GM10248 (cell line): ENCODE data around the gene MKNK1.

Experiments used
- CTCF ChIA-PET: fragments of 300-600 bp; sonication (Branson Sonifier 250); formaldehyde crosslinking; extraction: SDS; loops from one replicate; lab custom pipeline; 2021; ENCODE audit warnings: antibody characterized with exemption; lab: Yijun Ruan, JAX
- POLR2A ChIA-PET: fragments of 350-650 bp; sonication (Branson Sonifier 250); formaldehyde crosslinking; extraction: SDS; loops from one replicate; lab custom pipeline; 2020; ENCODE audit warnings: antibody characterized with exemption; lab: Yijun Ruan, JAX
- DNase-seq: peaks from one replicate; pipeline ENCODE4 v3.0.0; 2012; ENCODE audit errors: extremely low spot score
- TF ChIP-seq, protein P1 (sequence below): IDR thresholded peaks from 2 replicates; pipeline ENCODE4 v1.5.1; 2012; ENCODE audit warnings: mild to moderate bottlenecking, low read depth; ENCODE audit errors: extremely low read depth, missing control alignments, control extremely low read depth

Gene MKNK1

DNA sequence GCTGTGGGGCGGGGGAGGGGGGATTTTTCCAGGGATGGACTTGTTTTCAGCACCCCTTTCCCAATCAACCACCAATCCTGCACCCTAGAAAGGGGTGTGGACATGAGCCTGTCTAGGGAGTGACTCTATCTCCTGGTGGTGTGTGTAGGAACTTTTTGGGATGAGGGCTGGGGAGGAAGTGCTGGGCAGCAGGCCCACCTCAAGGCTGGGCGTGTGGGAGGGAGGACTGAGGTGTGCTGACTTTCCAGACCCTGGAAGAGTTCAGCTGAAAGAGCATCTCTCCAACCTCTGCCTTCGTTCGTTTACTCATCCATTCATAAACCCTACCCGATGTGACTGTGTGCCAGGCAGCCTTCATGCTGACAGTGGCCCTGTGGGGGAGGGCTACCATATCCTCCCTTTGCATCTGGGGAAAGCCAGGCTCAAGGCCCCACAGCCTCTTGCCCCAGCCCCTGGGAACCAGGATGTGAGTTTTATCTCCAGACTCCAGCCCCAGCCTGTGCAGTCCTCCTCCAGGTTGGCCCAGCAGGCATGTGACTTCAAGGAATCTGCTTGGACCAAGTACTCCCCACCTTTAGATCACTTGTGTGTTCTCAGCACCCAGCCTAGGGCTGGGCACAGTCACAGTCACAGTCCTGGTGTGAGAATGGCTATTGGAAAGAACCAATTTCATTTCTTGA, 59.4 kb downstream of the MKNK1 start:
- ChIA-PET CTCF (interaction anchor here (1.3 to 9.0 kb wide), 4 partner anchors 9 to 180 kb away, joined by 3 to 67 read pairs (median 6); a partner anchor contains a TSS), POLR2A (no interaction called here)
- TF ChIP-seq, protein P1, sequence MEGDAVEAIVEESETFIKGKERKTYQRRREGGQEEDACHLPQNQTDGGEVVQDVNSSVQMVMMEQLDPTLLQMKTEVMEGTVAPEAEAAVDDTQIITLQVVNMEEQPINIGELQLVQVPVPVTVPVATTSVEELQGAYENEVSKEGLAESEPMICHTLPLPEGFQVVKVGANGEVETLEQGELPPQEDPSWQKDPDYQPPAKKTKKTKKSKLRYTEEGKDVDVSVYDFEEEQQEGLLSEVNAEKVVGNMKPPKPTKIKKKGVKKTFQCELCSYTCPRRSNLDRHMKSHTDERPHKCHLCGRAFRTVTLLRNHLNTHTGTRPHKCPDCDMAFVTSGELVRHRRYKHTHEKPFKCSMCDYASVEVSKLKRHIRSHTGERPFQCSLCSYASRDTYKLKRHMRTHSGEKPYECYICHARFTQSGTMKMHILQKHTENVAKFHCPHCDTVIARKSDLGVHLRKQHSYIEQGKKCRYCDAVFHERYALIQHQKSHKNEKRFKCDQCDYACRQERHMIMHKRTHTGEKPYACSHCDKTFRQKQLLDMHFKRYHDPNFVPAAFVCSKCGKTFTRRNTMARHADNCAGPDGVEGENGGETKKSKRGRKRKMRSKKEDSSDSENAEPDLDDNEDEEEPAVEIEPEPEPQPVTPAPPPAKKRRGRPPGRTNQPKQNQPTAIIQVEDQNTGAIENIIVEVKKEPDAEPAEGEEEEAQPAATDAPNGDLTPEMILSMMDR: no peak
- no peak for DNase-seq

DNA sequence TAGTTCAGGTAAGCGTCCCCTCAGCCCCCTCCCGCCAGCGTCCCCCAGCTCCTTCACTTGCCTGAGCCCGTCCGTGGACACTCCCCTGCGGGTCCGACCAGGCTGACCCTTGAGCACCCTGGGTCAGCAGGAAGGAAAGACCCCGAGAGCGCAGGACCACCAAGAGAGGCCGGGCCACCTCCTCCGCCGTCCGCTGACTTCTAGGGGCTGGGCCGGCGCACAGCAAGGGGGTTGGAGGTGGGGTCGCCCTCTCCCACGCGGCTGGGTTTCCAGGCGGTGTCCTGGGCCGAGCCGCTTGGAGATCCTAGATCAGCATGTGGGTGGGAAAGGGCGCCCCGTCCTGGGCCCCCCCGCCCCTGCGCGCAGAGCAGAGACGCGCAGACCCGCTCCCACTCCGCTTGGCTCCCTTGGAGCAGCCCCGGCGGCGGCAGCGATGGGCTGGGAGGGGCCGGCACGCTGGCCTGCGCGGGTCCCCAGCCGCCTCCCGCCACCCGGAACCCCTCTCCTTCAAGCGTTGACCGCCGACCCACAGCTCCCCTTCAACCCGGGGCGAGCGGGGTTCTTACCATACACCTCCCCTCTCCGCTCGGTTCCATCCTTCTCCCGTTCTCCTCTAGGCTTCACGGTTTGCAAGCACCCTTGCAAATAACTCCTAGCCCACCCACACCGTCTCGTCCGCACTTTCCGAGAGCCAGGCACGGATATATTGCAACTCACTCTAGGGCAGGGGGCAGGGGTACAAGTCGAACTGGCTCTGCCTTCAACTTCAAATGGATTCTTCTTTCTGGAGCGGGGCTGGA, 60.1 kb downstream of the MKNK1 start:
- TF ChIP-seq, protein P1: no peak
- POLR2A ChIA-PET: no interaction called here
- CTCF ChIA-PET: interaction anchor here (1.6 to 9.0 kb wide), 2 partner anchors 16 to 181 kb away, joined by 3 to 67 read pairs; no protein-coding TSS in a partner anchor
- DNase-seq: no peak

DNA sequence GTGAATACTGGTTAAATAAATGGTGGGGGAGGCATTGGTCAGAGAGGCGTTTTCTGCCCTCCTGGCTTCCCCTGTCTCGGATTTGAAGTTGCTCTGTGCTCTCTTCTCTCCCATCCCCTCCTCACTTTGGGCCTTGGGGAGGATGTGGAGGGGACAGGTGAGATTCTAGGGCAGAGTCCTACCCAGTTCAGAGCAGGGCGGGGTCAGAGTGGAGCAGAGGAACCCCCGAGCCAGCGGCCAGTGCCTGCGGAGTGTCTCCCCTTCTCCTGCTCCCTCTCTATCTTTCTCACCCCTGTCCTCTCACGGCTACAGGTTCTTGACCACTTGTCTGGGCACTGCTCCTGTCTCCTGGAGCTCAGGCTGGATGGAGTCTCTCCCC, 60.7 kb downstream of the MKNK1 start:
- TF ChIP-seq, protein P1: no peak
- ChIA-PET POLR2A (no interaction called here), CTCF (interaction anchor here (0.7 to 9.0 kb wide), 3 partner anchors 15 to 182 kb away, joined by 3 to 67 read pairs (median 3); no protein-coding TSS in a partner anchor)
- DNase-seq: no peak

DNA sequence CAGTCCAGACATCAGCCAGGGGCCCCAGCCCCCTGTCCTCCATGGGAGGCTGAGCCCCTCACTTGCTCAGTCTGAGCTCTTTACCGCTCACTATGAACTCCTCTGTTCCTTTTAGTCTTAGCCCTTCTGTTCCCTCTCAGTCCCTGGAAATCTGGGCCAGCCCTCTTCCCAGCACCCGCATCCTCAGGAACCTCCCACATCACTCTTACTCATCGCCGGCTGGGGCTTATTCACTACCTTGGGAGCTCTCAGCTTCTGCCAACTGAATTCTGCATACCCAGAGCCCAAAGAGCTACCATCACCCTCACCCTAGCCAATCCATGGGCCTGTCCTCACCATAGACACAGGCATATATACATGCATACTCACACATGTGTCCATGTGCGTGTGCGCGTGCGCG, 64.1 kb downstream of the MKNK1 start:
- TF ChIP-seq, protein P1: no peak
- no peak for DNase-seq
- CTCF ChIA-PET: interaction anchor here (1.2 to 16.4 kb wide), 6 partner anchors 8 to 141 kb away, joined by 3 to 169 read pairs (median 6); no protein-coding TSS in a partner anchor
- POLR2A ChIA-PET: no interaction called here

DNA sequence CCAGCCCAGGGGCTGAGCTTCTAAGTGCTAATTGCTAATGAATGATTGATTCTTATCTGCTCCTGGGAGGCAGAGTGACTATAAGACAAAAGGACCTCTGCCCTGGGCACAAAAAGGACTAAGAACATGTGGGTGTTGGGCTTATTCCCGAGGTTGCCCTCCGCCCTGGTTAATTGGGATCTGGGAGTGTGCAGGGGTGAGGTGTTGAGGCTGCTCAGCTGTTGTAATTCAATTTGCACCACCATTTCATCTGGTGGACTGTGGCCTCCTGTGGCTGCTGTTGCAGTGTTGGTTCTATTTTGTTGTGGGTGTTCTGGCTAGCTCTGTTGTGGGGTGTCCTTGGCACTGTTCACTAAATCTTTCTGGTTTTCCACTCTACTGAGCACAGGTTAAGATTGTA, 65.9 kb downstream of the MKNK1 start:
- POLR2A ChIA-PET: no interaction called here
- TF ChIP-seq, protein P1: no peak
- CTCF ChIA-PET: interaction anchor here (1.2 to 16.4 kb wide), 5 partner anchors 10 to 96 kb away, joined by 3 to 169 read pairs (median 3); no protein-coding TSS in a partner anchor
- no peak for DNase-seq

DNA sequence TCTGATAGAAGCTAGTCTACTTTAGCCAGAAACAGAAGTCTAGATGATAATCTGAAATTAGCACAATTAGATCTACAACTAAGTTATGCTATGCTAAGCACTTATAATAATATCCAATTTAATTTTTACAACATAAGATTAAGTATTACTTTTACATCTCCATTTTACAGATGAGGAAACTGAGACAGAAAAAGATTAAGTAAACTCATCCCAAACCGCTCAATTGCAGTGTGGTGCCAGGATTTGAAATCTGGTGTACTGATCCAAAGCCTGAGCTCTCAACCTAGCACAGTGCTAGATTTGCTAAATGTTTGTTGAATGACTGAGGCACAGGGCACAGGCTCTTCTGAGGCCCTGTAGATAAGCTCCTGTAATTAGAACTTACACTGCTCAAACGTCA, 66.4 kb downstream of the MKNK1 start:
- TF ChIP-seq, protein P1: no peak
- POLR2A ChIA-PET: no interaction called here
- no peak for DNase-seq
- CTCF ChIA-PET: interaction anchor here (1.2 to 16.4 kb wide), 5 partner anchors 9 to 95 kb away, joined by 3 to 169 read pairs (median 3); no protein-coding TSS in a partner anchor
